ENCODE results near the gene BICC1.

Gene BICC1

DNA sequence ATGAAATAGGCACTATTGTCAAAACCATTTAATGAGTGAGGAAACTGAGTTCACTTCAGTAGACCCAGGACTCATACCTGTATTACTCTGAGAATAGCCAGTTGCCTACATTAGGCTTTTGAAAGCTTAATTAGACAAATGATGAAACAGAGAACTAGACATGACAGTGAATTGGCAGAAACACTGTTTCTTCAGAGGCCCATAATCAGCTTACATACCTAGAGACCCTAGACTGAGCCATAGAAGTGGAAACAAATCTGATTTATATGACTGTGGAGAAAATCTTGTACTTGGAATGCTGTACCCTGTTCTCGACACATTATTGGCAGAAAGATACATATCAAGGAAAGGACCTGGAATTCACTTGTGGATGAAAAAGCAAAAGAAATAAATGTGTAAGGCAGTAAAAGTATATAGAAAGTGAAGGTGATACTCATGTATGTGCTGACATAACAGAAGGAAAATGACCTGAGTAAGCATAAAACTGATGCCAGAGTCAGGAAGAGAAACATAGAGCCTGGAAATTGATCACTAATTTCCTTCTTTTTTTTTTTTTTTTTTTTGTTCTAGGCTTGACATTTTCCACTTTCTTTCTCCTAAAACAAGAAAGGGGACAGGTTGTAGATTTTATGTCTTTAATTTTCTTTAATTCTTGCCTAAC is 251.5 kb downstream of the BICC1 start:
- TF ChIP-seq, protein P1, sequence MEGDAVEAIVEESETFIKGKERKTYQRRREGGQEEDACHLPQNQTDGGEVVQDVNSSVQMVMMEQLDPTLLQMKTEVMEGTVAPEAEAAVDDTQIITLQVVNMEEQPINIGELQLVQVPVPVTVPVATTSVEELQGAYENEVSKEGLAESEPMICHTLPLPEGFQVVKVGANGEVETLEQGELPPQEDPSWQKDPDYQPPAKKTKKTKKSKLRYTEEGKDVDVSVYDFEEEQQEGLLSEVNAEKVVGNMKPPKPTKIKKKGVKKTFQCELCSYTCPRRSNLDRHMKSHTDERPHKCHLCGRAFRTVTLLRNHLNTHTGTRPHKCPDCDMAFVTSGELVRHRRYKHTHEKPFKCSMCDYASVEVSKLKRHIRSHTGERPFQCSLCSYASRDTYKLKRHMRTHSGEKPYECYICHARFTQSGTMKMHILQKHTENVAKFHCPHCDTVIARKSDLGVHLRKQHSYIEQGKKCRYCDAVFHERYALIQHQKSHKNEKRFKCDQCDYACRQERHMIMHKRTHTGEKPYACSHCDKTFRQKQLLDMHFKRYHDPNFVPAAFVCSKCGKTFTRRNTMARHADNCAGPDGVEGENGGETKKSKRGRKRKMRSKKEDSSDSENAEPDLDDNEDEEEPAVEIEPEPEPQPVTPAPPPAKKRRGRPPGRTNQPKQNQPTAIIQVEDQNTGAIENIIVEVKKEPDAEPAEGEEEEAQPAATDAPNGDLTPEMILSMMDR (IDR thresholded peaks at IDR 0.05; ENCODE audit: low read depth, low read length): no peak
- DNase-seq (ENCODE audit: extremely low read depth, low read depth): no peak

DNA sequence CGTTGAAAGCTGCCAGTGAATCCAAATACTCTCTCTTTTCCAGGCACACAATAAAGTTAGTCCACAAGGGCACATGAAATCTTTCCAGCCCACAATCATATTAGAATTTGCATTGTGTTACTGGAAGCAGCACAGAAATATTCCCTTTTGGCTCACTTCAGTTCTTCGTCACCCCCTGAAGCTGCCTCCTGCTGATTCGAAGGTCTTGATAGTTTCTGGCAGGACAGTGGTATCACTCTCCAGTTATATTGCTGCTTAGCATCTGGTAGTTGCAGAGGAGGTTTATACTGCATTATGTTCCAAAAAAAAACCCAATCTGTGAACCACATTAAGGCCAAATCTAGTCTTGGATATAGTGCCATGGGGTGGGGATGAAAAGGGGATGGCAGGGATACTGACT is 253.2 kb downstream of the BICC1 start:
- DNase-seq (ENCODE audit: extremely low read depth, low read depth): no peak
- TF ChIP-seq, protein P1 (IDR thresholded peaks at IDR 0.05; ENCODE audit: low read depth, low read length): no peak

DNA sequence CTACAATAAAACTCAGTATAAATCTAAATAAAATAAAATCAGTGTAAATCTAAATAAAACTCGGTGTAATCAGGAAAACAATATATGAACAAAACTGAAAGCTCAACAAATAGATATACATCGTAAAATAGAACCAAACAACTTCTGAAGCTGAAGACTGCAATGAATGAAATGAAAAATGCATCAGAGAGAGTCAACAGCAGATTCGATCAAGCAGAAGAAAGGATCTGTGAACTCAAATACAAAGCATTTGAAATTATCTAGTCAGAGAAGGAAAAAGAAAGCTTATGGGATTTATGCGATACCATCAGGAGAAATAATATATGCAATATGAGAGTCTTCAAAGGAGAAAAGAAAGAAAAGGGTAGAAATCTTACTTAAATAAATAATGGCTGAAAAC is 255.0 kb downstream of the BICC1 start:
- TF ChIP-seq, protein P1 (IDR thresholded peaks at IDR 0.05; ENCODE audit: low read depth, low read length): no peak
- DNase-seq (ENCODE audit: extremely low read depth, low read depth): no peak

DNA sequence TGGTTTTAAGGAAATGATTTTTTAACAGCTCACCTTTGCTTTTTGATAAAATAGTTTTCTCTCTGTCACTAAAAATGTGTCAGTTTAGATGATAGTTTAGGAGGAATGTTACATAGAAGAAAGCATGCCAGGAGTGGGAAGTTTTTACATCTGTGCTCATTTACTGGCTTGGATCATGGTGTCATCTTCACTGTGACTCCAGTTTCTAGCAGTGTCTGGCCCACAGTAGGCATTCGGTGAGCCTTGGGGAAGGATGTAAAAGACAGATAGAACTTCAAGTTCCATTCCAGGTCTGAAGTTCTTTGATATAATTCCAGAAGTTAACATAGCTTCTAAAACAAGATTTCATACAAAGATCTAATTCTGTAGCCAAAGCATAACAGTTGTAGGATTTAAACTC is 259.2 kb downstream of the BICC1 start:
- no peak for DNase-seq (ENCODE audit: extremely low read depth, low read depth)

DNA sequence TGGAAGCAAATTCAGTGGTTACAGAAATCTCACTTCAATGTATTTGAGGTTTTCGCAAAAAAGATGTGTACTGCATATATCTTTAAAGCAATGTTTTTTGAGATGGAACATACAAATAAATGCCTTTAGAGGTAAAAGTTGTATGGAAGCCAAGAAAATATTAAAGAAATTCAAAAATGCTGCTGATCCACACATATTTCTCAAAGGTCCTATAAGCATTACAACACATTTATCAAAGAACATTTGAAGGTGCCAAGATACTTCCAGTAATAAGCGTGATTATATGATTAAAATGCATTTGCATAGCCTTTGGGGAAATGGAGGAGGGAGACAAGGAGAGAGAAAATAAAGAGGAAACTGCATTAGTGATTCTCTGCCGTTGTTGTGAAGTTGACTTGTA is 260.1 kb downstream of the BICC1 start:
- TF ChIP-seq, protein P1 (IDR thresholded peaks at IDR 0.05; ENCODE audit: low read depth, low read length): no peak
- no peak for DNase-seq (ENCODE audit: extremely low read depth, low read depth)

More for the DNA sequence above, 259.2 kb downstream of the BICC1 start:
- TF ChIP-seq, protein P1 (IDR thresholded peaks at IDR 0.05; ENCODE audit: low read depth, low read length): no peak

DNA sequence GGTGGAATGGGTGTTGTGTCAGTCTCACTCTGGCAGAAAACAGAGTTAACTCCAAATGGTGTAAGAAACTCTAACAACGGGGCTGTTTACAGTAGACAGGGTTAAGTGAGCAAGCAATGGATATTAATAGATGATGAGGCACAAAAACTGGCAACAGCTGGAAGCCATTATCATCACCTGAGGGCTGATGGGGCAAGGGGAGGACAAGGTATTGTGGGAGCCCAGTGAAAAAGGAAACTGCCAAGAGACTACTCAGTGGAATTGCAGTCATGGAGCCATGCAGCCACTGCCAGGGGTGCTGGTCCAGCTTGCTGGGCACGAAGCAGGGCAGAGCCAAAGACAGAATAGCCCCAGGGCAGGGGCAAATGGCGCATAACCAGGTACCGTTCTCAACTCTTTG is 260.7 kb downstream of the BICC1 start:
- DNase-seq (ENCODE audit: extremely low read depth, low read depth): no peak
- TF ChIP-seq, protein P1 (IDR thresholded peaks at IDR 0.05; ENCODE audit: low read depth, low read length): no peak

DNA sequence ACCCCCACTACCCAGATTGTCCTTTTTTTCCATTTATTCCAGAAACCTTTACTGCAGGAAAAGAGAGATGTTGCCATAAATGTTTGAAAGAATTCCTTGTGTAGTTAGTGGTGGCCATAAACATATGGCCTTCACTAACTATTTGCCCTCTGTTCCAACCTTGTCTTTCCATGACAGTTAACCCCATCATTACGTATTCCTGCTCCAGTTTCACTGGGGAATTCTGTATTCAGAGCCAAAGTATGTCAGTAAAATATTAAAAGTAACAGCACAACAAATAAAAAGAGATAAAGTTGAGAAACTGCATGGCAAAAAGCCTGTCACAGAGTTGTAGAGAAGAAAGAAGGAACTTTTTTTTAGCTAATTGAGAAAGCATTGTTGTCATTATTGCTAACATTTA is 261.3 kb downstream of the BICC1 start:
- TF ChIP-seq, protein P1 (IDR thresholded peaks at IDR 0.05; ENCODE audit: low read depth, low read length): no peak
- no peak for DNase-seq (ENCODE audit: extremely low read depth, low read depth)
